AG08396 (cell line): Measurements from ENCODE around the gene IFT25.
"Not testable (repeated sequence)": the region's sequence is repeated elsewhere in the genome, so short reads cannot be mapped to it uniquely, and the experiment has no call there.

Source experiments
- DNase-seq: peaks from one replicate; pipeline ENCODE4 v3.0.0; 2012; ENCODE audit warnings: low spot score, mixed read lengths

IFT25 gene

GRCh38 chr1:53883600-53883999, 61.9 kb downstream of the IFT25 start:
- not testable (repeated sequence) for DNase-seq

- DNase-seq = not testable (repeated sequence)
Observed at GRCh38 chr1:53881853-53882252, 63.6 kb downstream of the IFT25 start.

GRCh38 chr1:53878492-53879105, 66.9 kb downstream of the IFT25 start:
- DNase-seq = peak; percentile 40

- DNase-seq = not testable (repeated sequence)
Observed at GRCh38 chr1:53875150-53875549, 70.3 kb downstream of the IFT25 start.

- no peak for DNase-seq
Observed at GRCh38 chr1:53871773-53872484, 73.6 kb downstream of the IFT25 start.
